Panc1 (cell line): ENCODE results near the gene SLC2A4RG. TPM values are rescaled to one million over a fixed set of nuclear protein-coding genes. Genes with fewer than 3 reads are reported as not detected.

Experiments used
- ATAC-seq: fragments of 200-7000 bp; cut with Tn5 transposase; 2 replicates; pipeline ENCODE4 v1.9.1; 2020; ENCODE audit warnings: mild to moderate bottlenecking, moderate library complexity
- BruUV-seq: library from RNA; stranded (reverse); fragments of 400-500 nt; replicated peaks from 2 replicates; lab custom pipeline; 2021; lab: Mats Ljungman, UMichigan
- CTCF ChIA-PET: fragments of 300-600 bp; sonication (Branson Sonifier 250); formaldehyde crosslinking; loops from one replicate; lab custom pipeline; 2022; ENCODE audit warnings: antibody characterized with exemption; lab: Charles Lee
- POLR2A ChIA-PET: fragments of 300-600 bp; sonication (Branson Sonifier 250); formaldehyde crosslinking; loops from one replicate; lab custom pipeline; 2022; ENCODE audit warnings: antibody characterized with exemption; lab: Charles Lee
- DNase-seq: peaks from one replicate; pipeline ENCODE4 v3.0.0-alpha.2; 2010; ENCODE audit warnings: low read depth, low spot score
- H3K27ac ChIP-seq: 2 replicates; pipeline ENCODE4 v1.5.1; 2011; ENCODE audit warnings: mild to moderate bottlenecking, low read length, inconsistent platforms
- H3K27me3 ChIP-seq: fragments of 200-500 bp; sonication (Bioruptor generic); 2 replicates; pipeline ENCODE4 v1.6.0; 2014; ENCODE audit warnings: low read length, inconsistent platforms; ENCODE audit not compliant: control insufficient read depth, insufficient read depth
- H3K36me3 ChIP-seq: fragments of 200-500 bp; sonication (Bioruptor generic); 2 replicates; pipeline ENCODE4 v1.5.1; 2014; ENCODE audit warnings: inconsistent platforms, mild to moderate bottlenecking, low read length, moderate library complexity; ENCODE audit not compliant: control insufficient read depth, insufficient read depth
- H3K4me1 ChIP-seq: 2 replicates; pipeline ENCODE4 v1.5.1; 2011; ENCODE audit warnings: inconsistent platforms, mild to moderate bottlenecking, low read length, moderate library complexity; ENCODE audit not compliant: control insufficient read depth, insufficient read depth
- H3K4me3 ChIP-seq, 2 experiments: 2 replicates each; pipeline ENCODE4 v1.5.1; 2011 to 2012; ENCODE audit warnings: low read depth in 2 of 2, low read length in 2 of 2, mild to moderate bottlenecking in 2 of 2, inconsistent platforms in 1 of 2, moderate library complexity in 1 of 2
- H3K9me3 ChIP-seq: fragments of 200-500 bp; sonication (Bioruptor generic); 2 replicates; pipeline ENCODE4 v1.5.1; 2014; ENCODE audit warnings: low read depth, mild to moderate bottlenecking, inconsistent platforms, low read length, moderate library complexity; ENCODE audit not compliant: control insufficient read depth, insufficient read depth
- CTCF ChIP-seq: fragments of 450-650 bp; IDR thresholded peaks from 2 replicates; pipeline ENCODE4 v1.5.1; 2017; ENCODE audit warnings: mild to moderate bottlenecking
- POLR2AphosphoS5 ChIP-seq: IDR thresholded peaks from 2 replicates; pipeline ENCODE4 v1.6.1; 2012; ENCODE audit warnings: mild to moderate bottlenecking, low read depth, low read length, moderate library complexity
- SIN3A ChIP-seq: IDR thresholded peaks from 2 replicates; pipeline ENCODE4 v1.6.1; 2012; ENCODE audit warnings: low read depth, mild to moderate bottlenecking, low read length, moderate library complexity, borderline replicate concordance; ENCODE audit not compliant: insufficient read depth
- TCF7L2 ChIP-seq: IDR thresholded peaks from 2 replicates; pipeline ENCODE4 v1.6.1; 2011; ENCODE audit warnings: mild to moderate bottlenecking, low read depth, low read length, inconsistent platforms
- in situ Hi-C: cut with HindIII; loops from 2 replicates; pipeline ENCODE4 v1.10.0; 2016; ENCODE audit warnings: low sequenced_read_pairs, low pct_unique_long_range_greater_than_20kb
- intact Hi-C: fragments of 100-400 bp; cut with micrococcal nuclease; formaldehyde crosslinking; loops from one replicate; pipeline ENCODE4 v1.10.0; 2022; ENCODE audit not compliant: unreplicated experiment
- total RNA-seq: library from RNA; stranded (reverse); gene quantifications from one replicate; pipeline ENCODE4 v1.2.1, GENCODE V29; 2021; ENCODE audit not compliant: unreplicated experiment
- TF ChIP-seq, protein P1 (sequence below), 2 experiments: IDR thresholded peaks; 2 replicates each; pipeline ENCODE4 v1.6.1; 2011 to 2012; ENCODE audit warnings: low read depth in 2 of 2, control low read depth in 1 of 2, low read length in 1 of 2, mild to moderate bottlenecking in 1 of 2, moderate library complexity in 1 of 2; ENCODE audit not compliant: insufficient read depth in 1 of 2

SLC2A4RG gene
- total RNA-seq, 1 experiment from 2014 or later: 166 TPM

DNA sequence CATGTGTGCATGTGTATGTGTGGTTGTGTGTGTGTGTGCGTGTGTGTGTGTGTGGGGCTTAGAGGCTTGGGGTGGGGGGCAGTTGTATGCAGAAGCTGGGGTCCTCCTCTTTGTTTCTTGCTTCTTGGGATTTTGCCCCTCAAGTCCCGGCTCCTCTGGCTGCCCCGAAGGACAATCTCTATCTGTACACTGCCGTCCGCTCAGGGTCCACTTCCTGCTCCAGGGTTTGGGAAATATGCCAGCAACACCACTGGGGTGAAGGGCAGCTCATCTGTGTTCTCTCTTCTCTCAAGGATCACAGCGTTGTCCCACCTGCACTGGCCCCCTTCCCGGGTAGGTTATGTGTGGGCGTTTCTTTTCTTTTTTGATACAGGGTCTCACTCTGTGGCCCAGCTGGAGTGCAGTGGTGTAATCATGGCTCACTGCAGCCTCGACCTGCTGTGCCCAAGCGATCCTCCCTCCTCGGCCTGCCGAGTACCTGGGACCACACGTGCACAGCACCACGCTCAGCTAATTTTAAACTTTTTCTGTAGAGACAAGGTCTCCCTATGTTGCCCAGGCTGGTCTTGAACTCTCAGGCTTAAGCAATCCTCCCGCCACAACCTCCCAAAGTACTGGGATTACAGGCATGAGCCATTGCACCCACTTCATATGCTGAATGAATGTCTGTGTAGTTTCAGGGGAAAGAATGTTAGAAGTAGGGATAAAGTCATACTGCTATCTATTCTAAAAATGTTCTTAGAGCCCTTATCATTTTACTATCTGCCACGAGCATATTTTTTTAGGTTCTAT is 25.7 kb downstream of the SLC2A4RG start:
- POLR2A ChIA-PET: no interaction called here
- ATAC-seq (no peak), DNase-seq (no peak)
- intact Hi-C loops: no loop called here
- TF ChIP-seq, protein P1, sequence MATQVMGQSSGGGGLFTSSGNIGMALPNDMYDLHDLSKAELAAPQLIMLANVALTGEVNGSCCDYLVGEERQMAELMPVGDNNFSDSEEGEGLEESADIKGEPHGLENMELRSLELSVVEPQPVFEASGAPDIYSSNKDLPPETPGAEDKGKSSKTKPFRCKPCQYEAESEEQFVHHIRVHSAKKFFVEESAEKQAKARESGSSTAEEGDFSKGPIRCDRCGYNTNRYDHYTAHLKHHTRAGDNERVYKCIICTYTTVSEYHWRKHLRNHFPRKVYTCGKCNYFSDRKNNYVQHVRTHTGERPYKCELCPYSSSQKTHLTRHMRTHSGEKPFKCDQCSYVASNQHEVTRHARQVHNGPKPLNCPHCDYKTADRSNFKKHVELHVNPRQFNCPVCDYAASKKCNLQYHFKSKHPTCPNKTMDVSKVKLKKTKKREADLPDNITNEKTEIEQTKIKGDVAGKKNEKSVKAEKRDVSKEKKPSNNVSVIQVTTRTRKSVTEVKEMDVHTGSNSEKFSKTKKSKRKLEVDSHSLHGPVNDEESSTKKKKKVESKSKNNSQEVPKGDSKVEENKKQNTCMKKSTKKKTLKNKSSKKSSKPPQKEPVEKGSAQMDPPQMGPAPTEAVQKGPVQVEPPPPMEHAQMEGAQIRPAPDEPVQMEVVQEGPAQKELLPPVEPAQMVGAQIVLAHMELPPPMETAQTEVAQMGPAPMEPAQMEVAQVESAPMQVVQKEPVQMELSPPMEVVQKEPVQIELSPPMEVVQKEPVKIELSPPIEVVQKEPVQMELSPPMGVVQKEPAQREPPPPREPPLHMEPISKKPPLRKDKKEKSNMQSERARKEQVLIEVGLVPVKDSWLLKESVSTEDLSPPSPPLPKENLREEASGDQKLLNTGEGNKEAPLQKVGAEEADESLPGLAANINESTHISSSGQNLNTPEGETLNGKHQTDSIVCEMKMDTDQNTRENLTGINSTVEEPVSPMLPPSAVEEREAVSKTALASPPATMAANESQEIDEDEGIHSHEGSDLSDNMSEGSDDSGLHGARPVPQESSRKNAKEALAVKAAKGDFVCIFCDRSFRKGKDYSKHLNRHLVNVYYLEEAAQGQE (IDR thresholded peaks at IDR 0.05; ENCODE audit: insufficient read depth in 1 of 2, low read depth in 2 of 2, low read length in 1 of 2): no peak
- TF ChIP-seq POLR2AphosphoS5 (no peak), TCF7L2 (no peak), SIN3A (no peak), CTCF (no peak)
- Histone ChIP-seq H3K27me3 (no peaks in the 10 kb centered on the region), H3K36me3 (no peaks in the 10 kb centered on the region), H3K9me3 (no peaks in the 10 kb centered on the region), H3K27ac (no peak overlapping the region), H3K4me3 (no peak overlapping the region), H3K4me1 (no peaks in the 10 kb centered on the region)
- CTCF ChIA-PET: no interaction called here
- in situ Hi-C loops: no loop called here
- no TSS peak for BruUV-seq

DNA sequence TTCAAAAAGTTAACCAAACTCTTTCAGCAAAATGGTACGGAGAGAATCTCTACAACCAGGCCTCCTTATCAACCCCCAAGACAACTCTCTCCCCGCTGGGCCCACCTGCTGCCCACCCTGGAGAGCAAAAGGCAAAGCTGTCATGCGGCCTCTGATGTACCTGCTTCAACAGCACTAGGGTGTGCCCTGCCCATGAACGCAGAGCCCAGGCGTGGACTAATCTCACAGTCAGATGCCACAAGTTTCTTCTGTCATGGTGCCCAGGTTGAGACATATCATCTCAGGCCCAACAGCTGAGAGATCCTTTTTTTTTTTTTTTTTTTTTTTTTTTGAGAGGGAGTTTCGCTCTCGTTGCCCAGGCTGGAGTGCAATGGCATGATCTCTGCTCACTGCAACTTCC is 26.3 kb downstream of the SLC2A4RG start:
- no peaks in the 10 kb centered on the region for H3K9me3 ChIP-seq
- no peaks in the 10 kb centered on the region for H3K4me1 ChIP-seq
- no peak overlapping the region for H3K4me3 ChIP-seq
- no peak for TF ChIP-seq POLR2AphosphoS5
- no peak for TF ChIP-seq TCF7L2
- TF ChIP-seq SIN3A: no peak
- TF ChIP-seq CTCF: no peak
- TF ChIP-seq, protein P1 (IDR thresholded peaks at IDR 0.05; ENCODE audit: insufficient read depth in 1 of 2, low read depth in 2 of 2, low read length in 1 of 2): no peak
- ATAC-seq (no peak), DNase-seq (no peak)
- H3K27ac ChIP-seq: no peak overlapping the region
- in situ Hi-C loops (no loop called here), intact Hi-C loops (no loop called here)
- ChIA-PET CTCF (interaction anchor here (0.5 kb wide), 1 partner anchor 51 kb away, joined by 4 read pairs; no protein-coding TSS in a partner anchor), POLR2A (no interaction called here)
- H3K27me3 ChIP-seq: no peaks in the 10 kb centered on the region
- no TSS peak for BruUV-seq
- no peaks in the 10 kb centered on the region for H3K36me3 ChIP-seq
